GM08714 (cell line): ENCODE data around the gene TAF11L2.
"Not testable (repeated sequence)": the region's sequence is repeated elsewhere in the genome, so short reads cannot be mapped to it uniquely, and the experiment has no call there.

Experiments used
- H3K4me3 ChIP-seq: fragments of 200-500 bp; sonication (Bioruptor generic); 2 replicates; pipeline ENCODE4 v1.5.1; 2014; ENCODE audit warnings: mild to moderate bottlenecking, low read length, inconsistent platforms
- ZNF274 ChIP-seq: IDR thresholded peaks from 2 replicates; pipeline ENCODE4 v1.6.1; 2012; ENCODE audit warnings: mild to moderate bottlenecking, low read depth, low read length

Gene TAF11L2

GRCh38 chr5:17497931-17498330 lies at the start of gene TAF11L2:
TSS of gene TAF11L2 (plus strand) at chr5:17498231.
- H3K4me3 ChIP-seq: not testable (repeated sequence)

GRCh38 chr5:17448877-17449276 lies 49.2 kb upstream of the TAF11L2 start:
- H3K4me3 ChIP-seq: no peak overlapping the region
- no peak for TF ChIP-seq ZNF274

- no peak overlapping the region for H3K4me3 ChIP-seq
- TF ChIP-seq ZNF274: no peak
Measured at GRCh38 chr5:17452936-17453335, 45.1 kb upstream of the TAF11L2 start.

GRCh38 chr5:17455942-17456341 lies 42.1 kb upstream of the TAF11L2 start:
- TF ChIP-seq ZNF274: no peak
- no peak overlapping the region for H3K4me3 ChIP-seq

- no peak overlapping the region for H3K4me3 ChIP-seq
- no peak for TF ChIP-seq ZNF274
Measured at GRCh38 chr5:17461793-17462192, 36.2 kb upstream of the TAF11L2 start.

- H3K4me3 ChIP-seq: no peak overlapping the region
- TF ChIP-seq ZNF274: no peak
Measured at GRCh38 chr5:17463653-17464052, 34.4 kb upstream of the TAF11L2 start.

- no peak for TF ChIP-seq ZNF274
- H3K4me3 ChIP-seq: no peak overlapping the region
Measured at GRCh38 chr5:17470064-17470463, 28.0 kb upstream of the TAF11L2 start.

GRCh38 chr5:17475064-17475463 lies 23.0 kb upstream of the TAF11L2 start:
- not testable (repeated sequence) for H3K4me3 ChIP-seq

GRCh38 chr5:17477043-17477442 lies 21.0 kb upstream of the TAF11L2 start:
- no peak for TF ChIP-seq ZNF274
- no peak overlapping the region for H3K4me3 ChIP-seq

- no peak overlapping the region for H3K4me3 ChIP-seq
- no peak for TF ChIP-seq ZNF274
Measured at GRCh38 chr5:17477573-17478265, 20.3 kb upstream of the TAF11L2 start.

GRCh38 chr5:17481378-17481777 lies 16.7 kb upstream of the TAF11L2 start:
- no peak overlapping the region for H3K4me3 ChIP-seq
- TF ChIP-seq ZNF274: no peak

- no peak for TF ChIP-seq ZNF274
- no peak overlapping the region for H3K4me3 ChIP-seq
Measured at GRCh38 chr5:17482790-17483189, 15.2 kb upstream of the TAF11L2 start.

GRCh38 chr5:17486464-17487173 lies 11.4 kb upstream of the TAF11L2 start:
- H3K4me3 ChIP-seq: not testable (repeated sequence)

- H3K4me3 ChIP-seq: no peak overlapping the region
- TF ChIP-seq ZNF274: no peak
Measured at GRCh38 chr5:17487174-17487512, 10.9 kb upstream of the TAF11L2 start.

GRCh38 chr5:17491257-17491656 lies 6.8 kb upstream of the TAF11L2 start:
- not testable (repeated sequence) for H3K4me3 ChIP-seq

GRCh38 chr5:17492770-17493169 lies 5.3 kb upstream of the TAF11L2 start:
- TF ChIP-seq ZNF274: no peak
- no peak overlapping the region for H3K4me3 ChIP-seq
